Measurements from ENCODE around the gene CALD1. TPM values are rescaled to one million over a fixed set of nuclear protein-coding genes. Genes with fewer than 3 reads are reported as not detected.

Gene CALD1
- total RNA-seq, 1 experiment from 2014 or later: 107 TPM

DNA sequence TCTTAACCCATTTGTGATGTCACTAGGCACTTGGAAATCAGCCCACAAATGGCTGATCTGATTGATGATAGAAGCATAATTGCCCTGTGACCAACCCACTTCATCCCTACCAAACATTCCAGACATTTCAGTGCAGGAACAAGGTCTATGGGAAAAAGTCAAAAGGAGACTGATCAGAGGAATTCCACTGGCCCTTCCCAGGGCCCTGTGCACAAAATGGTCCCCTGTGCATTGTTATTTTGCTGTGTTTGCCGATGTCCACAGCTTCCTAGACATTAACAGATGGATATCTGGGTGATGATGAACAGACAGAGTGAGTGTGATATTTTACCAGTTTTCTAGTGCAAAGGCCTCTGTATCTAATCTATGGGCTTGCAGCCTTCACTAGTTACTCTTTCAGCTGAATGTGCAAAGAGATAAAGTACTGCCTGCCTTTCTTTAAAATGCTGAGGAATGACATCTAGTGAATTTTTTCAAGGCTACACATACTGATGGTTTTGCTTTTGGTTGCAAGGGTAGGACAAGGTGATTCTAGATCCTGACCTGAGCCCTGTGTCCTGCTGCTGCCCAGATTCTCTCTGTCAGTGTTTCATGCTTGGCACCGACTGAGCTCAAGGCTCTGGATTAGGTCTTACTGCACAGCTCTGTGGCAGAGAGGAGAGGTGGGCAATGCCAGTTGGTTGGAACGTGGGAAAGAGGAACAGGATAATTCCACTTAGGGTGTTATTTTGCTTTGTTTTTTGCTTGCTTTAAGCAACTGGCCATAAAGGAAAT is 55.4 kb downstream of the CALD1 start:
- WGBS (ENCODE audit: extremely low coverage, insufficient read length, low lambda C conversion rate): no CpG with 5 or more reads among the region's 3 CpGs
- no peaks in the 10 kb centered on the region; the same call in 1 of the 2 replicates for H3K79me2 ChIP-seq (ENCODE audit: insufficient read depth, low read length)
- Mint-ChIP-seq H3K36me3 (ENCODE audit: insufficient read depth in 1 of 3, low read depth in 3 of 3) (no peaks in the 10 kb centered on the region; a peak in 1 of 7 replicates), H3K27me3 (ENCODE audit: low read depth) (no peaks in the 10 kb centered on the region), H3K4me3 (no peak overlapping the region), H3K27ac (peak overlapping the region in 2 of 3 experiments; percentile 15 to 80; a peak in 4 of 7 replicates), H3K4me1 (no peaks in the 10 kb centered on the region), H3K9me3 (no peaks in the 10 kb centered on the region)
- H4K20me1 ChIP-seq (ENCODE audit: control insufficient read depth, insufficient read depth, insufficient read length): no peaks in the 10 kb centered on the region
- no peak overlapping the region for H3K4ac ChIP-seq (ENCODE audit: low read depth, low read length)
- no peak overlapping the region for H3K23ac ChIP-seq (ENCODE audit: insufficient read length, low read depth, low read length)
- H2AK5ac ChIP-seq (ENCODE audit: insufficient read length, low read length): no peak overlapping the region
- no peak overlapping the region for H3K27ac ChIP-seq (ENCODE audit: insufficient read length, low read depth, low read length)
- no peak overlapping the region for H3K56ac ChIP-seq (ENCODE audit: insufficient read length, low read depth, low read length)
- H3K9me3 ChIP-seq (ENCODE audit: control insufficient read depth, low read depth, low read length): no peaks in the 10 kb centered on the region
- no peaks in the 10 kb centered on the region for H3K27me3 ChIP-seq (ENCODE audit: insufficient read depth, low read length)
- H4K8ac ChIP-seq (replicated peaks; ENCODE audit: insufficient read length, low read depth, low read length): no peak overlapping the region
- H3K9ac ChIP-seq (ENCODE audit: extremely low read depth, insufficient read length, low read length): no peak overlapping the region
- H3K23me2 ChIP-seq (ENCODE audit: insufficient read length, low read depth, low read length, poor library complexity, severe bottlenecking): no peaks in the 10 kb centered on the region
- H2AFZ ChIP-seq (ENCODE audit: low read length): no peak overlapping the region
- no peak overlapping the region for H3K14ac ChIP-seq (ENCODE audit: insufficient read depth, low read length)
- H3K4me2 ChIP-seq (ENCODE audit: insufficient read depth, insufficient read length, low read length): no peak overlapping the region
- H2BK20ac ChIP-seq (ENCODE audit: low read depth, low read length, poor library complexity, severe bottlenecking): no peak overlapping the region
- no peak overlapping the region for H3T11ph ChIP-seq (ENCODE audit: low read length)
- no peak overlapping the region for H2BK120ac ChIP-seq (ENCODE audit: low read depth, low read length, poor library complexity, severe bottlenecking)
- no peak for TF ChIP-seq CTCF (conservative IDR thresholded peaks at IDR 0.05)
- no peak overlapping the region for H2BK15ac ChIP-seq (ENCODE audit: low read depth, low read length)
- no peak for DNase-seq
- no peak overlapping the region for H3K18ac ChIP-seq (ENCODE audit: insufficient read length, low read depth, low read length)
- H3K79me1 ChIP-seq (ENCODE audit: insufficient read depth, low read depth, low read length, poor library complexity, severe bottlenecking): no peaks in the 10 kb centered on the region
- no peak overlapping the region for H4K5ac ChIP-seq (ENCODE audit: insufficient read length, low read depth, low read length)
- H2BK5ac ChIP-seq (ENCODE audit: insufficient read length, low read length): no peak overlapping the region
- no peaks in the 10 kb centered on the region for H3K4me1 ChIP-seq (ENCODE audit: insufficient read depth, low read length)
- H4K91ac ChIP-seq (ENCODE audit: insufficient read length, low read depth, low read length): no peak overlapping the region
- H2BK12ac ChIP-seq (ENCODE audit: insufficient read length, low read depth, low read length): no peak overlapping the region

Measured in H9 (cell line).